ENCODE measurements around the gene RNF222. TPM values are rescaled to one million over a fixed set of nuclear protein-coding genes. Genes with fewer than 3 reads are reported as not detected.

Gene RNF222
- polyA plus RNA-seq, 1 of the 3 experiments (the other 2 are of a cell fraction), result not detected

- H3K79me2 ChIP-seq (ENCODE audit: insufficient read depth), result peaks cover 98% of the 10 kb centered on the region
- POLR2A ChIA-PET, result no interaction called here
- no peak for DNase-seq
- no peak overlapping the region for H3K4me3 ChIP-seq (ENCODE audit: low read depth in 2 of 2, low read length in 1 of 2)
- no peak overlapping the region for H3K4me2 ChIP-seq
- H3F3A ChIP-seq (replicated peaks; ENCODE audit: insufficient read depth), result peaks cover 17% of the 10 kb centered on the region
- no peak overlapping the region for H3K27ac ChIP-seq (ENCODE audit: low read depth in 2 of 2, low read length in 1 of 2)
- H2AFZ ChIP-seq (ENCODE audit: low read depth), result no peak overlapping the region
- 98% methylated on average over 2 of the region's 2 CpGs for WGBS (ENCODE audit: low lambda C conversion rate)
- no peak for TF ChIP-seq MXI1 (IDR thresholded peaks at IDR 0.05; ENCODE audit: low read depth, low read length)
- no peak for TF ChIP-seq USF1 (IDR thresholded peaks at IDR 0.05; ENCODE audit: borderline replicate concordance, low read depth)
- no peak for TF ChIP-seq REST (IDR thresholded peaks at IDR 0.05; ENCODE audit: low read depth, low read length)
- TF ChIP-seq IRF3 (IDR thresholded peaks at IDR 0.05; ENCODE audit: low read depth, low read length), result no peak
- no peak for TF ChIP-seq EZH2phosphoT487 (IDR thresholded peaks at IDR 0.05; ENCODE audit: borderline replicate concordance, low read depth)
- TF ChIP-seq ELF1 (IDR thresholded peaks at IDR 0.05), result no peak
- TF ChIP-seq GABPA (IDR thresholded peaks at IDR 0.05; ENCODE audit: low read depth), result no peak
- TF ChIP-seq FOSL2 (IDR thresholded peaks at IDR 0.05; ENCODE audit: borderline replicate concordance, low read depth), result no peak
- no peak for TF ChIP-seq POLR2AphosphoS5 (IDR thresholded peaks at IDR 0.05; ENCODE audit: low read depth, low read length)
- TF ChIP-seq TEAD4 (IDR thresholded peaks at IDR 0.05; ENCODE audit: borderline replicate concordance, insufficient read depth), result no peak
- TF ChIP-seq MEF2A (IDR thresholded peaks at IDR 0.05; ENCODE audit: borderline replicate concordance, low read depth), result no peak
- H4K20me1 ChIP-seq (ENCODE audit: insufficient read depth), result peaks cover 85% of the 10 kb centered on the region
- no peak overlapping the region for H3K9ac ChIP-seq
- H3K9me2 ChIP-seq, result no peaks in the 10 kb centered on the region
- CTCF ChIA-PET, result no interaction called here
- peaks cover 35 to 52% of the 10 kb centered on the region in 2 experiments for H3K36me3 ChIP-seq (replicated peaks in 1 of 2; ENCODE audit: control insufficient read depth in 1 of 2, insufficient read depth in 2 of 2, low read length in 1 of 2)
- H3K4me1 ChIP-seq (ENCODE audit: control insufficient read depth in 1 of 2, insufficient read depth in 2 of 2, low read depth in 1 of 2, low read length in 1 of 2), result peaks cover 0 to 6% of the 10 kb centered on the region in 2 experiments; a peak in 2 of 4 replicates
- H3K27me3 ChIP-seq (ENCODE audit: insufficient read depth), result no peaks in the 10 kb centered on the region
- H3K9me3 ChIP-seq, result no peaks in the 10 kb centered on the region
Measured at GRCh38 chr17:8441690-8442089, 44.1 kb upstream of the RNF222 start.

- peaks cover 0 to 6% of the 10 kb centered on the region in 2 experiments; a peak in 1 of 4 replicates for H3K4me1 ChIP-seq (ENCODE audit: control insufficient read depth in 1 of 2, insufficient read depth in 2 of 2, low read depth in 1 of 2, low read length in 1 of 2)
- H3K36me3 ChIP-seq (replicated peaks in 1 of 2; ENCODE audit: control insufficient read depth in 1 of 2, insufficient read depth in 2 of 2, low read length in 1 of 2), result peaks cover 15 to 34% of the 10 kb centered on the region in 2 experiments
- peaks cover 80% of the 10 kb centered on the region for H4K20me1 ChIP-seq (ENCODE audit: insufficient read depth)
- no peak for DNase-seq
- WGBS (ENCODE audit: low lambda C conversion rate), result 95% methylated on average over 3 of the region's 3 CpGs
- H3K4me3 ChIP-seq (ENCODE audit: low read depth in 2 of 2, low read length in 1 of 2), result no peak overlapping the region
- H3F3A ChIP-seq (replicated peaks; ENCODE audit: insufficient read depth), result peaks cover 12% of the 10 kb centered on the region
- no peaks in the 10 kb centered on the region for H3K9me3 ChIP-seq
- H3K79me2 ChIP-seq (ENCODE audit: insufficient read depth), result peaks cover 88% of the 10 kb centered on the region
- no peak overlapping the region for H2AFZ ChIP-seq (ENCODE audit: low read depth)
- H3K4me2 ChIP-seq, result no peak overlapping the region
- H3K27me3 ChIP-seq (ENCODE audit: insufficient read depth), result no peaks in the 10 kb centered on the region
- H3K9me2 ChIP-seq, result no peaks in the 10 kb centered on the region
- H3K27ac ChIP-seq (ENCODE audit: low read depth in 2 of 2, low read length in 1 of 2), result no peak overlapping the region
- no peak overlapping the region for H3K9ac ChIP-seq
- ChIA-PET POLR2A (no interaction called here), CTCF (interaction anchor here (1.0 kb wide), 1 partner anchor 14 kb away, joined by 4 read pairs; no protein-coding TSS in a partner anchor)
- no peak for TF ChIP-seq GABPA (IDR thresholded peaks at IDR 0.05; ENCODE audit: low read depth)
- no peak for TF ChIP-seq EZH2phosphoT487 (IDR thresholded peaks at IDR 0.05; ENCODE audit: borderline replicate concordance, low read depth)
- TF ChIP-seq PBX3 (IDR thresholded peaks at IDR 0.05), result no peak
- no peak for TF ChIP-seq FOXJ3 (CRISPR knock-in tag; IDR thresholded peaks at IDR 0.05)
- no peak for TF ChIP-seq RXRA (IDR thresholded peaks at IDR 0.05; ENCODE audit: borderline replicate concordance, low read depth)
- TF ChIP-seq SIN3A (IDR thresholded peaks at IDR 0.05; ENCODE audit: borderline replicate concordance, low read depth, low read length), result no peak
- no peak for TF ChIP-seq RCOR1 (IDR thresholded peaks at IDR 0.05; ENCODE audit: low read length)
- no peak for TF ChIP-seq POLR2AphosphoS5 (IDR thresholded peaks at IDR 0.05; ENCODE audit: low read depth, low read length)
- no peak for TF ChIP-seq ELF1 (IDR thresholded peaks at IDR 0.05)
- TF ChIP-seq EP300 (IDR thresholded peaks at IDR 0.05; ENCODE audit: borderline replicate concordance in 1 of 2, low read depth in 1 of 2, low read length in 1 of 2), result no peak
- TF ChIP-seq JUND (IDR thresholded peaks at IDR 0.05), result no peak
- TF ChIP-seq FOSL2 (IDR thresholded peaks at IDR 0.05; ENCODE audit: borderline replicate concordance, low read depth), result no peak
- TF ChIP-seq CHD2 (IDR thresholded peaks at IDR 0.05; ENCODE audit: low read length, partially characterized antibody), result no peak
- TF ChIP-seq RAD21 (IDR thresholded peaks at IDR 0.05; ENCODE audit: low read length), result no peak
- no peak for TF ChIP-seq RFX5 (IDR thresholded peaks at IDR 0.05; ENCODE audit: low read length)
- no peak for TF ChIP-seq NRF1 (IDR thresholded peaks at IDR 0.05; ENCODE audit: low read depth, low read length)
Measured at GRCh38 chr17:8439681-8440080, 42.1 kb upstream of the RNF222 start.

Data from SK-N-SH (cell line).